Neuronal stem cell (in vitro differentiated cells): ENCODE data around the gene HOXA6.

Experiments
- DNase-seq: peaks from one replicate; pipeline ENCODE4 v3.0.0-alpha.2; 2013; ENCODE audit warnings: low spot score
- H2AFZ ChIP-seq: one replicate; pipeline ENCODE4 v1.6.1; 2013; ENCODE audit warnings: mild to moderate bottlenecking, low read length, inconsistent platforms
- H2AK5ac ChIP-seq: 2 replicates; pipeline ENCODE4 v1.6.1; 2013; ENCODE audit warnings: low read depth, mild to moderate bottlenecking, inconsistent platforms, low read length, moderate library complexity, mixed read lengths
- H2BK120ac ChIP-seq: 2 replicates; pipeline ENCODE4 v1.6.1; 2013; ENCODE audit warnings: low read depth, mild to moderate bottlenecking, inconsistent platforms, low read length, moderate library complexity, mixed read lengths
- H2BK12ac ChIP-seq: one replicate; pipeline ENCODE4 v1.6.1; 2013; ENCODE audit warnings: low read length, inconsistent platforms
- H2BK15ac ChIP-seq: 2 replicates; pipeline ENCODE4 v1.6.1; 2013; ENCODE audit warnings: mild to moderate bottlenecking, low read length, inconsistent platforms, mixed read lengths
- H2BK5ac ChIP-seq: one replicate; pipeline ENCODE4 v1.6.1; 2013; ENCODE audit warnings: inconsistent platforms, mild to moderate bottlenecking, low read length, moderate library complexity
- H3K14ac ChIP-seq: one replicate; pipeline ENCODE4 v1.6.1; 2013; ENCODE audit warnings: low read length, inconsistent platforms
- H3K18ac ChIP-seq: 2 replicates; pipeline ENCODE4 v1.6.1; 2013; ENCODE audit warnings: low read length, inconsistent platforms
- H3K23ac ChIP-seq: 2 replicates; pipeline ENCODE4 v1.6.1; 2013; ENCODE audit warnings: low read depth, mild to moderate bottlenecking, mixed read lengths, low read length, inconsistent platforms; ENCODE audit not compliant: poor library complexity
- H3K27ac ChIP-seq: replicated peaks from 3 replicates; pipeline ENCODE4 v1.5.1; 2013; ENCODE audit warnings: low read length, inconsistent platforms
- H3K27me3 ChIP-seq, 3 experiments: 2 replicates each; pipeline ENCODE4 v1.6.1; 2013; ENCODE audit warnings: low read length in 3 of 3, mild to moderate bottlenecking in 2 of 3, inconsistent platforms in 1 of 3, low read depth in 1 of 3, mixed read lengths in 1 of 3, moderate library complexity in 1 of 3; ENCODE audit not compliant: control insufficient read depth in 3 of 3, insufficient read depth in 3 of 3
- H3K36me3 ChIP-seq, 2 donors: replicated peaks in 1 of 2; 2 replicates each; pipeline ENCODE4 v1.6.1; 2013; ENCODE audit warnings: low read length in 2 of 2; ENCODE audit not compliant: control insufficient read depth in 2 of 2, insufficient read depth in 2 of 2
- H3K4ac ChIP-seq: 2 replicates; pipeline ENCODE4 v1.6.1; 2013; ENCODE audit warnings: inconsistent platforms, mild to moderate bottlenecking, low read length, moderate library complexity
- H3K4me1 ChIP-seq, 2 donors: 1 replicate in 1 of 2; 2 replicates in 1 of 2; pipeline ENCODE4 v1.6.1; 2013; ENCODE audit warnings: low read length in 2 of 2, low read depth in 1 of 2; ENCODE audit not compliant: control insufficient read depth in 2 of 2, insufficient read depth in 1 of 2
- H3K4me2 ChIP-seq: one replicate; pipeline ENCODE4 v1.6.1; 2013; ENCODE audit warnings: mild to moderate bottlenecking, low read length, inconsistent platforms; ENCODE audit not compliant: insufficient read depth, poor library complexity, severe bottlenecking
- H3K4me3 ChIP-seq, 2 donors: 2 replicates each; pipeline ENCODE4 v1.5.1; 2013; ENCODE audit warnings: low read length in 2 of 2, mild to moderate bottlenecking in 2 of 2, inconsistent platforms in 1 of 2, moderate library complexity in 1 of 2
- H3K79me1 ChIP-seq: one replicate; pipeline ENCODE4 v1.6.1; 2013; ENCODE audit warnings: low read depth, mild to moderate bottlenecking, inconsistent platforms, low read length, moderate library complexity
- H3K9ac ChIP-seq: one replicate; pipeline ENCODE4 v1.6.1; 2013; ENCODE audit warnings: mild to moderate bottlenecking, low read depth, low read length, inconsistent platforms; ENCODE audit not compliant: poor library complexity
- H3K9me3 ChIP-seq, 2 donors: replicated peaks in 1 of 2; 2 replicates each; pipeline versions ENCODE3 to v1.6.1; 2013; ENCODE audit warnings: low read length in 2 of 2, mild to moderate bottlenecking in 2 of 2, inconsistent platforms in 1 of 2, low read depth in 1 of 2, mixed read lengths in 1 of 2, moderate library complexity in 1 of 2; ENCODE audit not compliant: control insufficient read depth in 2 of 2, insufficient read depth in 1 of 2
- H4K8ac ChIP-seq: one replicate; pipeline ENCODE4 v1.6.1; 2013; ENCODE audit warnings: low read depth, mild to moderate bottlenecking, inconsistent platforms, low read length, moderate library complexity
- H4K91ac ChIP-seq: one replicate; pipeline ENCODE4 v1.6.1; 2013; ENCODE audit warnings: low read length, low read depth, mild to moderate bottlenecking, inconsistent platforms; ENCODE audit not compliant: poor library complexity
- WGBS, 2 donors: extraction: QIAGEN DNeasy Blood & Tissue Kit; methylation state at CpG; one replicate each; pipeline ENCODE4 v1.1.7; 2013; ENCODE audit warnings: missing lambda C conversion rate in 2 of 2, mixed read lengths in 1 of 2; ENCODE audit not compliant: insufficient read length in 2 of 2, insufficient replicate concordance in 1 of 2; ENCODE audit errors: extremely low coverage in 2 of 2; 5-methylcytosine and 5-hydroxymethylcytosine counted together

The HOXA6 gene

DNA sequence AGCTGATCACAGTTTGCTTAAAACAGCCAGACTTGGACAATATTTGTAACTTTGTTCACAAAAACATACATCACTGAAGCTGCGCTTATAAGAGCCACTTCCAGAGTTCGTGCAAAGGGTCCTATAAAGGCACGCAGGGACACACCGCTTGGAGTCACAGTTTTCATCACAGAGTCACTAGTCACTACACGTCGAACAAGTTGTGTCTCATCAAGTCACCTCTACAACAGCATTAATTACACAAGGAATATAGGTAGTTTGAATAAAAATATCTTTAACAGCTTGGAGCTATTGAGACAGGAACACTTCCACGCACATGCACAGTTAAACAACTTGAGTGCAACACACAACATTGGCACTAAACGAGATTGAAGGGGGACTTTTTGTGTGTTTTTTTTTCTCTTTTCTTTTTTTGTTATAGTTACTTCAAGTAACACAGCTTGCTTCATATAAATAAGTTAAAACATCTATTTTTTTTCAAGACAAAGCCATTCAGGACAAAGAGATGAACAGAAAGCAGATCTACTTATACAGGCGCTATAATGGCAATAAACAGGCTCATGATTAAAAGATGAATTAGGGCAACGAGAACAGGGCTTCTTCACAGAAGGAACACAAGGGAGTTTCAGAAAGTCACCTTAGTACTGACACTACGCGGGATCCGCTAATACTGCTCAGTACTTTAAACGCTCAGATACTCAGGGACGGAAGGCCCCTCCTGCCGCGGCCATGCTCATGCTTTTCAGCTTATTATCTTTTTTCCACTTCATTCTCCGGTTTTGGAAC, 6.2 kb downstream of the HOXA6 start:
- H2BK15ac ChIP-seq = no peak overlapping the region
- no peak overlapping the region for H2BK12ac ChIP-seq
- no CpG with 5 or more reads among the region's 18 CpGs for WGBS, 2 donors
- H3K27me3 ChIP-seq = peaks cover 53 to 100% (median 100%) of the 10 kb centered on the region in 3 experiments
- no peak overlapping the region for H2AK5ac ChIP-seq
- no peak overlapping the region for H2BK5ac ChIP-seq
- H3K4me2 ChIP-seq = no peak overlapping the region
- no peaks in the 10 kb centered on the region for H3K79me1 ChIP-seq
- no peak overlapping the region for H3K4ac ChIP-seq
- no peak overlapping the region for H4K91ac ChIP-seq
- no peak overlapping the region for H2BK120ac ChIP-seq
- H3K4me1 ChIP-seq = no peaks in the 10 kb centered on the region
- no peak overlapping the region for H3K4me3 ChIP-seq
- no peak overlapping the region for H3K14ac ChIP-seq
- H3K23ac ChIP-seq = no peak overlapping the region
- H3K9ac ChIP-seq = no peak overlapping the region
- H2AFZ ChIP-seq = peak overlapping the region; percentile 87
- no peak overlapping the region for H4K8ac ChIP-seq
- peaks cover 0 to 5% of the 10 kb centered on the region in 2 donors for H3K9me3 ChIP-seq
- no peak overlapping the region for H3K27ac ChIP-seq
- no peak overlapping the region for H3K18ac ChIP-seq
- DNase-seq = no peak
- no peaks in the 10 kb centered on the region for H3K36me3 ChIP-seq

DNA sequence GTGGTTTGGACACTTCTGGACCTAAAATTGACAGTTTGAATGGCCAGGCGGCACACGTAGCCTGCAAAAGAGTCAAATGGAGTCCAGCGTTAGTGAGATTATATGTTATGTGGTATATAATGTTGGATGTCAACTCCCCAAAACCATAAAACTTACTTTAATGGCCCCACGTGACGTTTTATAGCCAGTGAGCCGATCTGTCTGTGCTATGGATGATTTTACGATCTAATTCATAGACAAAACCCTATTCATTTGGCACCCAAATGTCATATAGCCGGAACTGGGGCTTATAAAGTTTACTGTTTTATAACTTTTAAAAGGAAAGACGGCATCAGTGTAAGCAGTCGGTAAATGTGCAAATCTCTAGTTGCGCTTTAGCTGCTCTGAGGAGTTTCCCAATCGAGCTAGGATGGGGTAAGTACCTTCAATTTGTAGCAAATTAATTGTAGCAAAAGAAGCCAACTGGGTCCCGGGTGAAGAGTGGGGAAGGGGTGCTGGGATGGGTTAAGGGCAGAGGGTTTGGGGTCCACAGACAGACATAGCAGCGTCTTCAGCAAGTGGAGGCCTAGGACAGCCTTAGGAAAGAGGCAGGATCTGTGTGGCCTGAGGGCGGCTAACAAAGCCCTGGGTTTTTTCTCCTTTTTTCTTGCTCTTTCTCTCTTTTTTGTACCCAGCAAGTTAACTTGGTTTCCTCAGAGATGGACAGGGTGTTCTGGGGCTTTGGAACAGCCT, 7.3 kb downstream of the HOXA6 start:
- Histone ChIP-seq H3K27ac (no peak overlapping the region), H3K27me3 (peaks cover 46 to 100% (median 100%) of the 10 kb centered on the region in 3 experiments)

DNA sequence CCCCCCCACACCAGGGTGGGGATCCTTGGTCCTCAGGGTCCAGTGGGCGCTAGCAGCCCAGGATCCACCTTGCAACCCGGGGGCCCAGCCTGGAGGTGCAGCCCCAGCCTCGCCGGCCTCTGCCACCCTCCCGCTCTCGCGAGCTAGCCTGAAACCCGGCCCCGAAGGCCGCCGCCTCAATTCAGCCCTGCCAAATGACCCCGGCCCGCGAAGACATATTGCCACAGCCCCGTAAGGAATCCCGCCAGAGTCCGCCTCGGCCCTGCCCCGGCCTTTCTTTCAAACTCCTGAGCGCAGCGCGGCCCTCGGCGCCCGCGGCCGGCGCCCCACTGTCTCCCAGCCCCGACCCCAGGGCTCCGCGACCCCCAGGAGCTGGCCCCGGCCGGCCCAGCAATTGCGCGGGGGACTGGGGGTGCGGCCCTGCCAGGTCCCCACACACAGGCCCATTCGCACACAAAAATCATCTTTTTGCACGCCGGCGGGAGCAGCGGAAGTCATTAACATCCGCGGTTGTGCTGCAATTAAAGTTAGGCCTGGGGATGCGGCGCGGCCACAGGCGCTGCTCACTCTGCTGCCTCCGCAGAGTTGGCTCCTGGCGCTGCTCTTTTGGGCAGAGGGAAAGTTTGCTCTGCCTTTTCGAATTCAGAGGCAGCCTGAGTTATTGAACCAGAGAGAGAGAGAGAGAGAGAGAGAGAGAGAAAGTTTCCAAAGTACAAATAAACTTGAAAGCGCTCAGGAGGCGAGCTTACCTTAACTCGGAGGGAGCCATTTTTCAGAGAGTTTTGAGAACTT, 8.0 kb downstream of the HOXA6 start:
- H3K4me3 ChIP-seq = no peak overlapping the region
- no peak overlapping the region for H3K18ac ChIP-seq
- H3K23ac ChIP-seq = peak overlapping the region; percentile 37
- H3K14ac ChIP-seq = no peak overlapping the region
- DNase-seq = no peak
- WGBS, 2 donors = no CpG with 5 or more reads among the region's 53 CpGs
- H2AFZ ChIP-seq = peak overlapping the region; percentile 92
- no peak overlapping the region for H3K4me2 ChIP-seq
- H3K9me3 ChIP-seq = peaks cover 0 to 5% of the 10 kb centered on the region in 2 donors
- H3K27me3 ChIP-seq = peaks cover 39 to 100% (median 97%) of the 10 kb centered on the region in 3 experiments
- no peak overlapping the region for H3K27ac ChIP-seq
- no peak overlapping the region for H2BK15ac ChIP-seq
- no peak overlapping the region for H3K4ac ChIP-seq
- no peak overlapping the region for H4K91ac ChIP-seq
- no peaks in the 10 kb centered on the region for H3K4me1 ChIP-seq
- H2AK5ac ChIP-seq = no peak overlapping the region
- no peak overlapping the region for H2BK120ac ChIP-seq
- H3K9ac ChIP-seq = no peak overlapping the region
- H2BK5ac ChIP-seq = no peak overlapping the region
- H4K8ac ChIP-seq = no peak overlapping the region
- no peaks in the 10 kb centered on the region for H3K79me1 ChIP-seq
- no peaks in the 10 kb centered on the region for H3K36me3 ChIP-seq
- no peak overlapping the region for H2BK12ac ChIP-seq

More for the DNA sequence above, 7.3 kb downstream of the HOXA6 start:
- no peak overlapping the region for H3K23ac ChIP-seq
- no peak overlapping the region for H3K4me3 ChIP-seq
- H4K91ac ChIP-seq = no peak overlapping the region
- no peaks in the 10 kb centered on the region for H3K79me1 ChIP-seq
- H3K4me2 ChIP-seq = no peak overlapping the region
- no peak overlapping the region for H2AK5ac ChIP-seq
- peaks cover 0 to 5% of the 10 kb centered on the region in 2 donors for H3K9me3 ChIP-seq
- H2BK12ac ChIP-seq = no peak overlapping the region
- DNase-seq = no peak
- H4K8ac ChIP-seq = no peak overlapping the region
- H3K18ac ChIP-seq = no peak overlapping the region
- no peaks in the 10 kb centered on the region for H3K4me1 ChIP-seq
- no peak overlapping the region for H3K14ac ChIP-seq
- no peak overlapping the region for H2BK15ac ChIP-seq
- H2BK120ac ChIP-seq = no peak overlapping the region
- no CpG with 5 or more reads among the region's 15 CpGs for WGBS, 2 donors
- no peak overlapping the region for H3K9ac ChIP-seq
- H2BK5ac ChIP-seq = no peak overlapping the region
- no peak overlapping the region for H3K4ac ChIP-seq
- H3K36me3 ChIP-seq = no peaks in the 10 kb centered on the region
- H2AFZ ChIP-seq = peak overlapping the region; percentile 92
